Left ventricle myocardium inferior (tissue), 1 donor: Measurements from ENCODE around the gene GRIK1. TPM values are rescaled to one million over a fixed set of nuclear protein-coding genes. Genes with fewer than 3 reads are reported as not detected.

Experiments
- DNase-seq: peaks from one replicate; pipeline ENCODE4 v3.0.0-alpha.2; 2020
- H3K27ac ChIP-seq: fragments of 200-600 bp; replicated peaks from 2 replicates; pipeline ENCODE4 v1.8.0; 2021
- H3K27me3 ChIP-seq: fragments of 200-600 bp; 2 replicates; pipeline ENCODE4 v1.8.0; 2021; ENCODE audit warnings: low read depth
- H3K36me3 ChIP-seq: fragments of 200-600 bp; 2 replicates; pipeline ENCODE4 v1.8.0; 2021
- H3K4me1 ChIP-seq: fragments of 200-600 bp; 2 replicates; pipeline ENCODE4 v1.8.0; 2021
- H3K4me3 ChIP-seq: fragments of 200-600 bp; 2 replicates; pipeline ENCODE4 v1.8.0; 2021; ENCODE audit warnings: mild to moderate bottlenecking, moderate library complexity
- H3K9me3 ChIP-seq: fragments of 200-600 bp; replicated peaks from 2 replicates; pipeline ENCODE4 v1.8.0; 2021
- CTCF ChIP-seq: fragments of 200-600 bp; IDR thresholded peaks from 2 replicates; pipeline ENCODE4 v1.8.0; 2021; ENCODE audit warnings: antibody characterized with exemption, mild to moderate bottlenecking, borderline replicate concordance
- intact Hi-C: fragments of 100-400 bp; cut with micrococcal nuclease; formaldehyde crosslinking; loops from one replicate; pipeline ENCODE4 v1.11.0; 2022
- total RNA-seq: library from RNA; stranded (reverse); fragmentation: NEBNext Ultra II Directional; extraction: Animal tissue kit (Norgen Biotek cat#: 25700); gene quantifications from one replicate; pipeline ENCODE4 v1.2.1, GENCODE V29; 2021
- donor health status: DM: no; HTN: yes; CAD: no; lungs with severe emphysema.

GRIK1 gene
- total RNA-seq, 1 donor from 2014 or later = not detected

- H3K9me3 ChIP-seq = peaks cover 12% of the 10 kb centered on the region
- H3K27ac ChIP-seq = peak overlapping the region; percentile 25
- no peaks in the 10 kb centered on the region for H3K27me3 ChIP-seq
- H3K4me1 ChIP-seq = no peaks in the 10 kb centered on the region
- intact Hi-C loops = no loop called here
- no peak for TF ChIP-seq CTCF
- no peak for DNase-seq
- H3K36me3 ChIP-seq = no peaks in the 10 kb centered on the region
- H3K4me3 ChIP-seq = no peak overlapping the region
Observed at GRCh38 chr21:29523646-29524045, 416.1 kb downstream of the GRIK1 start.

- Histone ChIP-seq H3K27me3 (no peaks in the 10 kb centered on the region), H3K36me3 (no peaks in the 10 kb centered on the region), H3K9me3 (peaks cover 11% of the 10 kb centered on the region), H3K27ac (no peak overlapping the region), H3K4me3 (no peak overlapping the region), H3K4me1 (no peaks in the 10 kb centered on the region)
- TF ChIP-seq CTCF = no peak
- intact Hi-C loops = no loop called here
- no peak for DNase-seq
Observed at GRCh38 chr21:29521872-29522271, 417.9 kb downstream of the GRIK1 start.

GRCh38 chr21:29520171-29520570 lies 419.6 kb downstream of the GRIK1 start:
- H3K4me1 ChIP-seq = no peaks in the 10 kb centered on the region
- no peak overlapping the region for H3K27ac ChIP-seq
- no peak overlapping the region for H3K4me3 ChIP-seq
- no peak for DNase-seq
- peaks cover 5% of the 10 kb centered on the region for H3K9me3 ChIP-seq
- no peak for TF ChIP-seq CTCF
- H3K36me3 ChIP-seq = peaks cover 5% of the 10 kb centered on the region
- H3K27me3 ChIP-seq = no peaks in the 10 kb centered on the region
- intact Hi-C loops = no loop called here

DNA sequence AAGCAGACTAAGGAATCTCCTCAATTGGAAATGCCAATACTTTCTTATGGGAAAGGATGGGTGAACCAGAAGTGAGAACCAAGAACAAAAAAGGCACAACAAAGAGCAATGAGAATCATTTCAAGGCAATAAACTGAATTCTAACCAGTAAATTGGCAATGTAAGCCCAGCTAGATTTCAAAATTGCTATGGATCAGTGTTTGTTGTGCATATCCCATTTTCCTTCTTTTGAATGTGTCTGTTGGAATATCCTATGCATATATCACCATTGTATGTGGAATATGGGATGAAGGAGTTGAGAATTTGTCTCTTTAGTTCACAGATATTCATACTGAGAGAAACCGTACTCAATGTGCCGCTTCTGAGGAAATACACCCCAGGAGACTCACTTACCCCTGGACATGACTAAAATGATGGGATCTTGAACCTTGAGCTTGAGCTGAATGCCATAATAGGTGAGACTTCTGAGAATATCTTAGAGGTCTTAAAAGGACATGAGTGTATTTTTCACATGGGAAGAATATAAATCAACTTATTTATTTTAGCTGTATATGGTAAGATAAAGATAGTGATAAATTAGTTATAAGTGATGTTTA lies 425.0 kb downstream of the GRIK1 start:
- intact Hi-C loops = no loop called here
- no peaks in the 10 kb centered on the region for H3K4me1 ChIP-seq
- no peak for TF ChIP-seq CTCF
- H3K27me3 ChIP-seq = no peaks in the 10 kb centered on the region
- H3K9me3 ChIP-seq = peaks cover 24% of the 10 kb centered on the region
- H3K27ac ChIP-seq = no peak overlapping the region
- peaks cover 15% of the 10 kb centered on the region for H3K36me3 ChIP-seq
- DNase-seq = no peak
- no peak overlapping the region for H3K4me3 ChIP-seq

DNA sequence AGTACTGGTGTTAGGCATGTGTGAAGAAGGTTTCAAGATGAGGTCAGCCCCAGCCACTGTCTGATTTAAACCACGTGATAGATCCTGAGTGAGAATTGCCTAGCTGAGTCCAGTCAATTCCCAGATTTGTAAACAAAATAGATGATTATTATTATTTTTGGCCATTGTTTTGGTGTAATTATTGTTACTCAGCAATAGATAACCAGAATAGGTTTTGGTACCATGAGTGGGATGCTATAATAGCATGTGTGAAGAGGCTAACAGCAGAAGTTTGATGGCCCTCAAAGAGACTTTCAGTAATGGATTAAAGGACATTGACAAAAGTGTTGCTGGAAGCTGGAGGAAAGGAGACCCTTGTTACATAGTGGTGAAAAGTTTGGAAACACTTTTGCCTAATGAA lies 426.3 kb downstream of the GRIK1 start:
- TF ChIP-seq CTCF = no peak
- no peaks in the 10 kb centered on the region for H3K27me3 ChIP-seq
- no peak overlapping the region for H3K27ac ChIP-seq
- no peaks in the 10 kb centered on the region for H3K4me1 ChIP-seq
- peaks cover 15% of the 10 kb centered on the region for H3K36me3 ChIP-seq
- intact Hi-C loops = no loop called here
- peaks cover 24% of the 10 kb centered on the region for H3K9me3 ChIP-seq
- no peak for DNase-seq
- no peak overlapping the region for H3K4me3 ChIP-seq
